Rectal smooth muscle tissue (tissue), 1 donor: ENCODE measurements around the gene FAM89B.

Experiments
- H3K27ac ChIP-seq: one replicate; pipeline ENCODE4 v1.7.0; 2013; ENCODE audit warnings: low read depth, low read length, inconsistent platforms
- H3K27me3 ChIP-seq: one replicate; pipeline ENCODE4 v1.7.0; 2013; ENCODE audit warnings: low read length; ENCODE audit not compliant: control insufficient read depth, insufficient read depth
- H3K36me3 ChIP-seq: one replicate; pipeline ENCODE4 v1.7.0; 2013; ENCODE audit warnings: low read length; ENCODE audit not compliant: control insufficient read depth, insufficient read depth
- H3K4me1 ChIP-seq: one replicate; pipeline ENCODE4 v1.7.0; 2013; ENCODE audit warnings: low read length; ENCODE audit not compliant: control insufficient read depth, insufficient read depth
- H3K4me3 ChIP-seq: one replicate; pipeline ENCODE4 v1.7.0; 2013; ENCODE audit warnings: low read length
- H3K9ac ChIP-seq: one replicate; pipeline ENCODE4 v1.7.0; 2013; ENCODE audit warnings: low read length

The FAM89B gene

DNA sequence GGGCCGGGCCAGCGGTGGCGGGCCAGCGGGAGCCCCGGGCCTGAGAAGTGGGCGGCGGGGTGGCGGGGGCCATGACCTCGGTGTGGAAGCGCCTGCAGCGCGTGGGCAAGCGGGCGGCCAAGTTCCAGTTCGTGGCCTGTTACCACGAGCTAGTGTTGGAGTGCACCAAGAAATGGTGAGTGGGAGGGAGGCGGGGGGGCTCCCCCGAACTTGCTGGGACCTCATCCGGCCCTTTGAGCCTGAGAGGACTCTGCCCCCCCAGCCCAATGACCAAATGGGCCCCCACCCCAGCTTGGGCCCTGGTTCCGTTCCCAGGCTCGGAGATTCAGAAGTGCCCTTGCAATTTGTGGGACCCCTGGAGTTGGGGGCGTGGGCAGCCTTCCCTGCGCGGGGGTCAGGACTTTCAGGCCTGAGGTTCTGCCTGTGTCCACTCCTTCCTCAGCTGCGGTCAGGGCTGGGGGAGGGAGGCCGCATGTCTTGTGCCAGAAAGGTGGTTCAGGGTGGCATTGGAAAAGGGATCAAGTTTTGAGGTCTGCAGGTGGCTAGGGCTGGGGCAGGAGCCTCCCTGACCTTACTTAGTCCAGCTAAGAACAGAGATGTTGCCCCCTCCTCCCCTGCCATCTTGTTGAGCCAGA, 4.0 kb downstream of the FAM89B start:
- H3K4me1 ChIP-seq, result peaks cover 29% of the 10 kb centered on the region
- H3K36me3 ChIP-seq, result peaks cover 20% of the 10 kb centered on the region

GRCh38 chr11:65576867-65577755, 4.8 kb downstream of the FAM89B start:
- no peaks in the 10 kb centered on the region for H3K27me3 ChIP-seq
- H3K36me3 ChIP-seq, result peaks cover 26% of the 10 kb centered on the region
- peak overlapping the region; percentile 98 for H3K27ac ChIP-seq
- peaks cover 22% of the 10 kb centered on the region for H3K4me1 ChIP-seq
- peak overlapping the region; percentile 86 for H3K4me3 ChIP-seq
- H3K9ac ChIP-seq, result peak overlapping the region; percentile 87

More for the DNA sequence above, 4.0 kb downstream of the FAM89B start:
- Histone ChIP-seq H3K4me3 (peak overlapping the region; percentile 86), H3K27me3 (no peaks in the 10 kb centered on the region), H3K9ac (peak overlapping the region; percentile 87), H3K27ac (peak overlapping the region; percentile 98)

DNA sequence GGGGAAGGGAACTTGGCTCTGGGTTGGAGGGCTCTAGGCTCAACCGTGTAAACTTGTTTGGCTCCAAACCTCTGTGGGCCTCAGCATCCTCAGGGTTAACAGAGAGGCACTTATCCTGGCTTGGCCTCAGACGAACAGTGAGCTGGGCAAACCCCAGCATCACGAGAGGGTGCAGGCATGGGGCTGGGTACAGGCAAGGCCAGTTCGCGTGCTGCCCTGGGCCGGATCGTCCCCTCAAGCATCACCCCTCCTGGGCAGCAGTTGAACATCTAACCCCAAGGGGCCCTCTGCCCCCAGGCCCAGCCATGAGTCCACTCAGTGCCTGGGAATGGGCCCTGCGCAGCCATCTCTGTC, 5.4 kb downstream of the FAM89B start:
- Histone ChIP-seq H3K4me1 (peaks cover 22% of the 10 kb centered on the region), H3K27me3 (no peaks in the 10 kb centered on the region), H3K36me3 (peaks cover 26% of the 10 kb centered on the region), H3K4me3 (peak overlapping the region; percentile 86), H3K27ac (peak overlapping the region; percentile 98), H3K9ac (peak overlapping the region; percentile 46)

GRCh38 chr11:65578134-65578533, 5.8 kb downstream of the FAM89B start:
- Histone ChIP-seq H3K9ac (no peak overlapping the region), H3K27me3 (no peaks in the 10 kb centered on the region), H3K4me1 (peaks cover 20% of the 10 kb centered on the region), H3K27ac (peak overlapping the region; percentile 98), H3K4me3 (peak overlapping the region; percentile 86), H3K36me3 (peaks cover 26% of the 10 kb centered on the region)

- Histone ChIP-seq H3K27ac (no peak overlapping the region), H3K9ac (no peak overlapping the region)
Measured at GRCh38 chr11:65578667-65579066, 6.3 kb downstream of the FAM89B start.

DNA sequence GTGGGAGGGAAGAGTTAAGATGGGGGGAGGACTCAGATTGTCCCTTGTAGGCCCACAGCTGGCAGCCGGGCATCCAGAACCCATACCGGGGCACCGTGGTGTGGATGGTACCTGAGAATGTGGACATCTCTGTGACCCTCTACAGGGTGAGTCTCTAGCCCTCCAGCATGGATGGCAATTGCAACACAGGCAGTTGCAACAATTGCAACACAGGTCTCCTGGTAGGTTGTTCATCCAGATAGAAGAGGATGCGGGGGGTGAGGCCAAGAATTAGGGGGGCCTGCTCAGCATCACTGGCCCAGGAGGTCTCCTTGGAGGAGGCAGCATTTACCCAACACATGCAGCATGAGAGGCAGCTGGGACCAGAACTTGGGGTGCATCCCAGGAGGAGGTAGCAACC, 7.0 kb downstream of the FAM89B start:
- Histone ChIP-seq H3K27ac (no peak overlapping the region), H3K4me3 (no peak overlapping the region), H3K27me3 (no peaks in the 10 kb centered on the region), H3K4me1 (peaks cover 14% of the 10 kb centered on the region), H3K9ac (no peak overlapping the region), H3K36me3 (peaks cover 32% of the 10 kb centered on the region)

More at GRCh38 chr11:65578667-65579066, 6.3 kb downstream of the FAM89B start:
- Histone ChIP-seq H3K4me3 (no peak overlapping the region), H3K27me3 (no peaks in the 10 kb centered on the region), H3K36me3 (peaks cover 26% of the 10 kb centered on the region), H3K4me1 (peaks cover 14% of the 10 kb centered on the region)

DNA sequence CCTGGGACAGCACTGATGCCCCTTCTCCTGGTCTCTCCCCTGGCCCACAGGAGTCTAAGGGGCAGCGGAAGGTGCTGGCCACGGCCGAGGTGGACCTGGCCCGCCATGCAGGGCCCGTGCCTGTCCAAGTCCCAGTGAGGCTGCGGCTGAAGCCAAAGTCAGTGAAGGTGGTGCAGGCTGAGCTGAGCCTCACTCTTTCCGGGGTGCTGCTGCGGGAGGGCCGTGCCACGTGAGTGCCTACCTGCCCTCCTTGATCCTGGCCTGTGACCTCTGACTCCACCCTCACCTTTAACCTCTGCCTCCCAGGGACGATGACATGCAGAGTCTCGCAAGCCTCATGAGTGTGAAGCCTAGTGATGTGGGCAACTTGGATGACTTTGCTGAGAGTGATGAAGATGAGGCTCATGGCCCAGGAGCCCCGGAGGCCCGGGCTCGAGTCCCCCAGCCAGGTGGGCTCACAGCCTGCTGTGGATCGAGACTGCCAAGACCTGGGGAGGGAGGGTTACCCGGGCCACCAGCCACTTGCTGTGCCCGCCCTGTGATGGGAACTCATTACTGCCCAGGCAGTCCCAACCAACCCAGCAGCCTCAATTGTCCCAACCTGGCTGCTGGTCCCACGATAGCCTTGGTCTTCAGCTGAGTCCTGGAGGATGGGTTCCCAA, 7.8 kb downstream of the FAM89B start:
- Histone ChIP-seq H3K27ac (no peak overlapping the region), H3K4me3 (no peak overlapping the region), H3K27me3 (no peaks in the 10 kb centered on the region), H3K9ac (no peak overlapping the region), H3K4me1 (peaks cover 11% of the 10 kb centered on the region), H3K36me3 (peaks cover 34% of the 10 kb centered on the region)

GRCh38 chr11:65580756-65581155, 8.4 kb downstream of the FAM89B start:
- H3K27ac ChIP-seq, result no peak overlapping the region
- H3K4me1 ChIP-seq, result peaks cover 7% of the 10 kb centered on the region
- H3K36me3 ChIP-seq, result peaks cover 34% of the 10 kb centered on the region
- no peak overlapping the region for H3K4me3 ChIP-seq
- no peak overlapping the region for H3K9ac ChIP-seq
- H3K27me3 ChIP-seq, result no peaks in the 10 kb centered on the region

DNA sequence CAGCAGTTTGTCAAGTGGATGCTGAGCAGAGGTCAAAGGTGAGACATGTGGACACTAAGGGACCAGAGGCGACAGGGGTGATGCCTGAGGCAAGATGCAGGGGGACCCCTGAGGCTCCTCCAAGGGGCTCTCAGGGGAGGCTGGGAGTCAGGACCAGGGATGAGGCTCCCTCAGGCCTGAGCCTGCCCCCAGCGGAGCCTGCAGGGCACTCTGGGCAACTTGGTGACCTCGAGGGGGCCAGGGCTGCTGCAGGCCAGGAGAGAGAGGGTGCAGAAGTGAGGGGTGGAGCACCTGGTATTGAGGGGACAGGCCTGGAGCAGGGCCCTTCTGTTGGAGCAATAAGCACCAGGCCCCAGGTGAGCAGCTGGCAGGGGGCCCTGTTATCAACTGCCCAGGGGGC, 9.6 kb downstream of the FAM89B start:
- Histone ChIP-seq H3K27me3 (no peaks in the 10 kb centered on the region), H3K4me1 (peaks cover 13% of the 10 kb centered on the region), H3K36me3 (peaks cover 39% of the 10 kb centered on the region), H3K9ac (no peak overlapping the region), H3K27ac (no peak overlapping the region), H3K4me3 (no peak overlapping the region)

GRCh38 chr11:65583589-65583988, 11.3 kb downstream of the FAM89B start:
- Histone ChIP-seq H3K4me3 (no peak overlapping the region), H3K4me1 (peaks cover 18% of the 10 kb centered on the region), H3K9ac (no peak overlapping the region), H3K36me3 (peaks cover 42% of the 10 kb centered on the region), H3K27me3 (no peaks in the 10 kb centered on the region), H3K27ac (no peak overlapping the region)

- H3K27ac ChIP-seq, result peak overlapping the region; percentile 25
- H3K9ac ChIP-seq, result no peak overlapping the region
Measured at GRCh38 chr11:65584106-65584505, 11.8 kb downstream of the FAM89B start.

GRCh38 chr11:65584723-65585171, 12.4 kb downstream of the FAM89B start:
- H3K4me1 ChIP-seq, result peaks cover 18% of the 10 kb centered on the region
- no peak overlapping the region for H3K9ac ChIP-seq
- no peak overlapping the region for H3K27ac ChIP-seq
- H3K36me3 ChIP-seq, result peaks cover 40% of the 10 kb centered on the region
- H3K27me3 ChIP-seq, result no peaks in the 10 kb centered on the region
- no peak overlapping the region for H3K4me3 ChIP-seq

More at GRCh38 chr11:65584106-65584505, 11.8 kb downstream of the FAM89B start:
- H3K36me3 ChIP-seq, result peaks cover 42% of the 10 kb centered on the region
- no peak overlapping the region for H3K4me3 ChIP-seq
- peaks cover 18% of the 10 kb centered on the region for H3K4me1 ChIP-seq
- no peaks in the 10 kb centered on the region for H3K27me3 ChIP-seq
